Cardiac septum (tissue), 1 donor: ENCODE results near the gene STIMATE. TPM values are rescaled to one million over a fixed set of nuclear protein-coding genes. Genes with fewer than 3 reads are reported as not detected.

Source experiments
- microRNA-seq: library from miRNA; unstranded; fragments of <30 nt; microRNA quantifications from one replicate; pipeline ENCODE4 v1.2.0, GENCODE V29; 2020
- total RNA-seq: library from RNA; stranded (reverse); fragmentation: NEBNext Ultra II Directional; extraction: Animal tissue kit (Norgen Biotek cat#: 25700); gene quantifications from one replicate; pipeline ENCODE4 v1.2.1, GENCODE V29; 2021
- donor health status: DM: no; HTN: no; CAD: no.

STIMATE gene
- total RNA-seq, 1 donor from 2014 or later, result 11.2 TPM

Small RNA genes within 50 kb of the gene (microRNA-seq; reads per million reads assigned to microRNA genes)
- not detected for gene MIR8064

Other genes with a start within 250 kb of the STIMATE start
- gene PBRM1, start 211.6 kb downstream of the STIMATE start, total RNA-seq, result 50.2 TPM
- gene GNL3, start 211.5 kb downstream of the STIMATE start, total RNA-seq, result 29.1 TPM
- gene GLT8D1, start 191.8 kb downstream of the STIMATE start, total RNA-seq, result 29.1 TPM
- 79.4 TPM for gene SPCS1, start 191.4 kb downstream of the STIMATE start, total RNA-seq
- 17.1 TPM for gene NEK4, start 126.6 kb downstream of the STIMATE start, total RNA-seq
- 0.35 TPM for gene ITIH1, start 119.9 kb downstream of the STIMATE start, total RNA-seq
- gene ITIH3, start 102.8 kb downstream of the STIMATE start, total RNA-seq, result 0.78 TPM
- gene ITIH4, start 66.9 kb downstream of the STIMATE start, total RNA-seq, result 3.2 TPM
- gene MUSTN1, start 62.5 kb downstream of the STIMATE start, total RNA-seq, result 15.9 TPM
- 14.7 TPM for gene SFMBT1, start 148.5 kb upstream of the STIMATE start, total RNA-seq
- 8.6 TPM for gene RFT1, start 232.9 kb upstream of the STIMATE start, total RNA-seq